Neural progenitor cell (in vitro differentiated cells): ENCODE measurements around the gene KIF18A. TPM values are rescaled to one million over a fixed set of nuclear protein-coding genes. Genes with fewer than 3 reads are reported as not detected.

Source experiments
- DNase-seq: peaks from one replicate; pipeline ENCODE4 v3.0.0-alpha.2; 2016; ENCODE audit warnings: low spot score
- H2AFZ ChIP-seq: fragments of 200-600 bp; sonication (generic); replicated peaks from 2 replicates; pipeline ENCODE4 v1.6.1; 2016; ENCODE audit warnings: antibody characterized with exemption
- H3F3A ChIP-seq: fragments of 200-600 bp; sonication (generic); 2 replicates; pipeline ENCODE4 v1.6.1; 2016; ENCODE audit warnings: antibody characterized with exemption, low read depth
- H3K27ac ChIP-seq: fragments of 200-600 bp; sonication (generic); 2 replicates; pipeline ENCODE4 v1.5.1; 2016; ENCODE audit warnings: mild to moderate bottlenecking
- H3K27me3 ChIP-seq: fragments of 200-600 bp; sonication (generic); 2 replicates; pipeline ENCODE4 v1.6.1; 2016; ENCODE audit warnings: mild to moderate bottlenecking, moderate library complexity
- H3K36me3 ChIP-seq: fragments of 200-600 bp; sonication (generic); 2 replicates; pipeline ENCODE4 v1.5.1; 2016
- H3K4me1 ChIP-seq: fragments of 200-600 bp; sonication (generic); 2 replicates; pipeline ENCODE4 v1.6.1; 2016; ENCODE audit warnings: mixed run types
- H3K4me2 ChIP-seq: fragments of 200-600 bp; sonication (generic); 2 replicates; pipeline ENCODE4 v1.6.1; 2016
- H3K4me3 ChIP-seq: fragments of 200-600 bp; sonication (generic); 2 replicates; pipeline ENCODE4 v1.5.1; 2016
- H3K79me2 ChIP-seq: fragments of 200-600 bp; sonication (generic); 2 replicates; pipeline ENCODE4 v1.6.1; 2016; ENCODE audit warnings: low read depth
- H3K9ac ChIP-seq: fragments of 200-600 bp; sonication (generic); 2 replicates; pipeline ENCODE4 v1.6.1; 2016
- H3K9me3 ChIP-seq: fragments of 200-600 bp; sonication (generic); 2 replicates; pipeline ENCODE4 v1.5.1; 2016; ENCODE audit warnings: low read depth
- H4K20me1 ChIP-seq: fragments of 200-600 bp; sonication (generic); 2 replicates; pipeline ENCODE4 v1.6.1; 2016; ENCODE audit warnings: low read depth
- H3K27ac Mint-ChIP-seq: 3 replicates; pipeline ENCODE4 v1.8.0; 2021; ENCODE audit warnings: mixed read lengths
- H3K27me3 Mint-ChIP-seq: 2 replicates; pipeline ENCODE4 v1.8.0; 2022; ENCODE audit warnings: low read depth, mild to moderate bottlenecking, inconsistent platforms, moderate library complexity, mixed read lengths; ENCODE audit not compliant: insufficient read depth
- H3K36me3 Mint-ChIP-seq: 3 replicates; pipeline ENCODE4 v1.8.0; 2021; ENCODE audit warnings: mixed read lengths
- H3K4me1 Mint-ChIP-seq: 3 replicates; pipeline ENCODE4 v1.8.0; 2021; ENCODE audit warnings: mixed read lengths
- H3K4me3 Mint-ChIP-seq: 3 replicates; pipeline ENCODE4 v1.8.0; 2021; ENCODE audit warnings: mild to moderate bottlenecking, moderate library complexity, mixed read lengths
- H3K9me3 Mint-ChIP-seq: 3 replicates; pipeline ENCODE4 v1.8.0; 2020; ENCODE audit warnings: mixed read lengths
- EZH2 ChIP-seq: fragments of 200-600 bp; sonication (generic); IDR thresholded peaks from 2 replicates; pipeline ENCODE4 v1.6.1; 2017; ENCODE audit warnings: antibody characterized with exemption, mild to moderate bottlenecking, moderate library complexity
- EZH2phosphoT487 ChIP-seq: fragments of 200-600 bp; sonication (generic); IDR thresholded peaks from 2 replicates; pipeline ENCODE4 v1.6.1; 2017; ENCODE audit warnings: antibody characterized with exemption
- total RNA-seq: library from RNA; depleted of rRNA; stranded (reverse); fragments of >200 nt; gene quantifications from 2 replicates; pipeline ENCODE4 v1.2.3, GENCODE V29; 2015; ENCODE audit warnings: low replicate concordance
- TF ChIP-seq, protein P1 (sequence below): fragments of 200-600 bp; sonication (generic); IDR thresholded peaks from 2 replicates; pipeline ENCODE4 v1.5.1; 2017; ENCODE audit warnings: antibody characterized with exemption, mild to moderate bottlenecking

KIF18A gene
- total RNA-seq, 1 donor from 2014 or later = 84.5 TPM

GRCh38 chr11:28048812-28049211 is 59.1 kb downstream of the KIF18A start:
- Histone ChIP-seq H2AFZ (no peak overlapping the region), H3K4me2 (no peak overlapping the region)

GRCh38 chr11:28043930-28044709 is 63.8 kb downstream of the KIF18A start:
- H3K79me2 ChIP-seq = no peaks in the 10 kb centered on the region
- H3K4me1 ChIP-seq = no peaks in the 10 kb centered on the region
- no peaks in the 10 kb centered on the region for H3K4me1 Mint-ChIP-seq
- no peaks in the 10 kb centered on the region for H3K36me3 Mint-ChIP-seq
- H3K27me3 Mint-ChIP-seq = no peaks in the 10 kb centered on the region
- H3K27ac ChIP-seq = no peak overlapping the region
- H3K27ac Mint-ChIP-seq = no peak overlapping the region
- no peaks in the 10 kb centered on the region for H3K27me3 ChIP-seq
- H3K36me3 ChIP-seq = peaks cover 6% of the 10 kb centered on the region
- H4K20me1 ChIP-seq = no peaks in the 10 kb centered on the region
- H3K4me3 Mint-ChIP-seq = no peak overlapping the region
- no peaks in the 10 kb centered on the region for H3K9me3 Mint-ChIP-seq
- H3K4me3 ChIP-seq = no peak overlapping the region
- DNase-seq = no peak
- no peak for TF ChIP-seq EZH2phosphoT487
- no peak for TF ChIP-seq EZH2
- TF ChIP-seq, protein P1, sequence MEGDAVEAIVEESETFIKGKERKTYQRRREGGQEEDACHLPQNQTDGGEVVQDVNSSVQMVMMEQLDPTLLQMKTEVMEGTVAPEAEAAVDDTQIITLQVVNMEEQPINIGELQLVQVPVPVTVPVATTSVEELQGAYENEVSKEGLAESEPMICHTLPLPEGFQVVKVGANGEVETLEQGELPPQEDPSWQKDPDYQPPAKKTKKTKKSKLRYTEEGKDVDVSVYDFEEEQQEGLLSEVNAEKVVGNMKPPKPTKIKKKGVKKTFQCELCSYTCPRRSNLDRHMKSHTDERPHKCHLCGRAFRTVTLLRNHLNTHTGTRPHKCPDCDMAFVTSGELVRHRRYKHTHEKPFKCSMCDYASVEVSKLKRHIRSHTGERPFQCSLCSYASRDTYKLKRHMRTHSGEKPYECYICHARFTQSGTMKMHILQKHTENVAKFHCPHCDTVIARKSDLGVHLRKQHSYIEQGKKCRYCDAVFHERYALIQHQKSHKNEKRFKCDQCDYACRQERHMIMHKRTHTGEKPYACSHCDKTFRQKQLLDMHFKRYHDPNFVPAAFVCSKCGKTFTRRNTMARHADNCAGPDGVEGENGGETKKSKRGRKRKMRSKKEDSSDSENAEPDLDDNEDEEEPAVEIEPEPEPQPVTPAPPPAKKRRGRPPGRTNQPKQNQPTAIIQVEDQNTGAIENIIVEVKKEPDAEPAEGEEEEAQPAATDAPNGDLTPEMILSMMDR = no peak
- no peak overlapping the region for H2AFZ ChIP-seq
- no peaks in the 10 kb centered on the region for H3F3A ChIP-seq
- H3K9ac ChIP-seq = no peak overlapping the region
- no peaks in the 10 kb centered on the region for H3K9me3 ChIP-seq
- no peak overlapping the region for H3K4me2 ChIP-seq

More at GRCh38 chr11:28048812-28049211, 59.1 kb downstream of the KIF18A start:
- no peaks in the 10 kb centered on the region for H4K20me1 ChIP-seq
- H3K9ac ChIP-seq = no peak overlapping the region
- H3K27me3 ChIP-seq = no peaks in the 10 kb centered on the region
- Mint-ChIP-seq H3K4me1 (no peaks in the 10 kb centered on the region), H3K27me3 (no peaks in the 10 kb centered on the region), H3K27ac (no peak overlapping the region), H3K36me3 (peaks cover under 1% of the 10 kb centered on the region), H3K4me3 (no peak overlapping the region), H3K9me3 (no peaks in the 10 kb centered on the region)
- no peak overlapping the region for H3K27ac ChIP-seq
- H3K4me3 ChIP-seq = no peak overlapping the region
- H3K4me1 ChIP-seq = no peaks in the 10 kb centered on the region
- H3K9me3 ChIP-seq = no peaks in the 10 kb centered on the region
- H3K36me3 ChIP-seq = peaks cover 4% of the 10 kb centered on the region
- DNase-seq = no peak
- H3F3A ChIP-seq = no peaks in the 10 kb centered on the region
- H3K79me2 ChIP-seq = no peaks in the 10 kb centered on the region
- TF ChIP-seq, protein P1 = no peak
- TF ChIP-seq EZH2phosphoT487 (no peak), EZH2 (no peak)

DNA sequence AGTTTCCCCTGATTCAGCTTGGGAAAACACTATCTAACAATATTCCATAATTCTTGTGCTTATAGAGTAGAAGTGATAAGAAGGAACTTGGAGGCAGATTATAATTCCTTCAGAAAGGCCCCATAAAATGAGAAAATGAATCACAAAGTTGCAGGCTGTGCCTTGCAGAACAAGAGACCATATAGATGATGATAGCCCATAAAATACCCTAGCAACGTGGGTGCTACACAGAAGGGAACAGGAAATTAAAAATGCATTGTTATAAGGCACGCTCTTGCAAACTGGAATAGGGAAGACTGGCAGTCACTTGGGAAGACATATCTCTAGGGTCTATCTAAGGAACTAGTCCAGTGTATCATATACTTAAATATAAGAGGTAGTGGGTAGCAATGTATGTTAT is 67.6 kb downstream of the KIF18A start:
- H3K4me1 ChIP-seq = no peaks in the 10 kb centered on the region
- no peak for TF ChIP-seq EZH2phosphoT487
- TF ChIP-seq, protein P1 = no peak
- no peak for TF ChIP-seq EZH2
- H3K9ac ChIP-seq = no peak overlapping the region
- Mint-ChIP-seq H3K36me3 (peaks cover 7% of the 10 kb centered on the region), H3K4me3 (no peak overlapping the region), H3K27me3 (no peaks in the 10 kb centered on the region), H3K9me3 (no peaks in the 10 kb centered on the region), H3K4me1 (no peaks in the 10 kb centered on the region), H3K27ac (no peak overlapping the region)
- no peak overlapping the region for H2AFZ ChIP-seq
- peaks cover 14% of the 10 kb centered on the region for H3K36me3 ChIP-seq
- no peak overlapping the region for H3K4me3 ChIP-seq
- H3K27ac ChIP-seq = no peak overlapping the region
- no peaks in the 10 kb centered on the region for H3K9me3 ChIP-seq
- no peaks in the 10 kb centered on the region for H3K27me3 ChIP-seq
- DNase-seq = no peak
- no peak overlapping the region for H3K4me2 ChIP-seq
- no peaks in the 10 kb centered on the region for H4K20me1 ChIP-seq
- no peaks in the 10 kb centered on the region for H3F3A ChIP-seq
- no peaks in the 10 kb centered on the region for H3K79me2 ChIP-seq
